Measurements from ENCODE around the gene PPP4R4. TPM values are rescaled to one million over a fixed set of nuclear protein-coding genes. Genes with fewer than 3 reads are reported as not detected.
"Not testable (repeated sequence)": the region's sequence is repeated elsewhere in the genome, so short reads cannot be mapped to it uniquely, and the experiment has no call there.

Gene PPP4R4
- polyA plus RNA-seq, 5 donors: 0.54 to 1.1 (median 0.95) TPM

DNA sequence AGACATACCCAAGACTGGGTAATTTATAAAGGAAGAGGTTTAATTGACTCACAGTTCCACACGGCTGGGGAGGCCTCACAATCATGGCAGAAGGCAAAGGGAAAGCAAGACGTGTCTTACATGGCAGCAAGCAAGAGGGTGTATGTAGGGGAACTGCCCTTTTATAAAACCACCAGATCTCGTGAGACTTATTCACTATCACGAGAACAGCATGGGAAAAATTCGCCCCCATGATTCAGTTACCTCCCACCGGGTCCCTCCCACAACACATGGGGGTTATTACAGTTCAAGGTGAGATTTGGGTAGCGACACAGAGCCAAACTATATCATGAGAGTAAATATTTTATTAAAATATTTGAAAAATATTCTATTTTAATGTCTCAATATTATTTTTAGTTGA, 94.5 kb downstream of the PPP4R4 start:
- DNase-seq: not testable (repeated sequence)

DNA sequence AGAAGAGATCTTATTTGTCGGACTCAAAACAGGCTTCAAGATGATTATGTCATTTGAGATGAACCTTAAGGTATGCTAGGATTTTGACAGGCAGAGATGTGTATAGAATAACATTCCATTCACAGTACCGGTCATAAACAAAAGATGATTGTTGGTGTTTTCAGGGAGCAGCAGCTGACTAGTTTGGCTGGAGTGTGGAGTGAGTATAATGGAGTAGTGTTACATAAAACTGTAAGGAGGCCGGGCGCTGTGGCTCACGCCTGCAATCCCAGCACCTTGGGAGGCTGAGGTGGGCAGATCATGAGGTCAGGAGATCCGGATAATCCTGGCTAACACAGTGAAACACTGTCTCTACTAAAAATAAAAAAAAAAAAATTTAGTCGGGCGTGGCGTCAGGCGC, 95.0 kb downstream of the PPP4R4 start:
- no peak for DNase-seq

DNA sequence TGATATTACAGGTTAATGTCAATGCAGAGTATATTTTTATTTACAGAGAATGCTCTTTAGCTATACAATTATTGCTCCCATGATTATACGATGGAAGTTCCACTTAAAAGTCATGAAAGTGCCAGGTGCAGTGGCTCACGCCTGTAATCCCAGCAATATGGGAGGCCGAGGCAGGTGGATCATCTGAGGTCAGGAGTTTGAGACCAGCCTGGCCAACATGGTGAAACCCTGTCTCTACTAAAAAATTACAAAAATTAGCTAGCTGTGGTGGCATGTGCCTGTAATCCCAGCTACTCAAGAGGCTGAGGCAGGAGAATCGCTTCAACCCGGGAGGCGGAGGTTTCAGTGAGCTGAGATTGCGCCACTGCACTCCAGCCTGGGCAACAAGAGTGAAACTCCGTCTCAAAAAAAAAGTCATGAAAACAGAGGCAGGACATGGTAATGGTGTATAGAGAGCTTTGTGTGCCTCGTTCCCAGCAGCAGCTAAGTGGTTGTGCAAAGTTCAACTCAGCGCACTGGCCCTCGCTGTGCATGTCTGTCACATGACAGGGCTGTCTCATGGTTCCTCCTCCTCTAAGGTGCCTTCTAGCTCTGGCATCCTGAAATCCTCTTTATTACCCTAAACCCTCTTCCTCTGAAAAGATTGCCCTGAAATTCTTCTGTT, 102.9 kb downstream of the PPP4R4 start:
- not testable (repeated sequence) for DNase-seq

DNA sequence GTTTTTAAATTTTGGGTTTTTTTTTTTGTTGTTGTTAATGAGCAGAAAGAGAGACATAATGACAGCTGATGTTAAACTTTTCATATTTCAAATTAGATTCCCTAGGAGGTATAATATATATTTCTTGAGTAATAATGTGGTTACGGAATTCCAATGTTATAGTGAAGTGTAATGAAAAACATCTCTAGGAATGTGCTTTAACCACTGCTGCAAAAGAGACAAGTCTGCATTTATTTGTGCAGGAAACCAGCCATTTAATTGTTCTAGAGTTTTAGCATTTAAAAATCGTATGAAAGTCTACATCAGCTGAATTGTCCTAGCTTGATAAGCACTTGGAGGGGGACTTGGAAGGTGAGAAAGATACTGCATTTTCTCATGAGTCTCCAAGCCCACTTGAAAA, 104.6 kb downstream of the PPP4R4 start:
- DNase-seq: no peak

DNA sequence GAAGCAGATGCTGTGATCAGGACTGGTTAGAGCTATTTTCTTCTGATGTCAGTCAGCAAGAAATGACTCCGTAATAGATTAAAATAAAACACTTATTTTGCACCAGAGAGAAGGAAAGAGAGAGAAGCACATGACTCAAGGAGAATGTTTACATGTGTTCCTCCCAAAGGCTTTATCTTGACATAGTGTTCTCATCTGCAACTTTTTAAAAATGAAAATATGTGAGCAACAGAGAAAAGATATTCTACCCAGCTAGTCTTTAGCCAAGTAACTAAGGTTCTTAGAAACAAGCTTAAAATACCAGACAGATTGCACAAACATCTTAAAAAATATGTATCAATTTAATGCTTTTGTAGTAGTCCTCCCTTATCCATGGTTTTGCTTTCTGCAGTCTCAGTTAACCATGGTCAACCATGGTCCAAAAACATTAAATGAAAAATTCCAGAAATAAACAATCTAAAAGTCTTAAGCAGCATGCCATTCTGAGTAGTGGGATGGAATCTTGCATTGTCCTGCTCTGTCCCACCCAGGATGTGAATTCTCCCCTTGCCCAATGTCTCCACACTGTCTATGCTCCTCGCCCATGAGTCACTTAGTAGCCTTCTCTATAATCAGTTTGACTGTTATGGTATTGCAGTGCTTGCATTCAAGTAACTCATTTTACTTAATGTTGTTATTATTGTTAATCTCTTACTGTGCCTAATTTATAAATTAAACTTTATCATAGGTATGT, 109.0 kb downstream of the PPP4R4 start:
- no peak for DNase-seq

DNA sequence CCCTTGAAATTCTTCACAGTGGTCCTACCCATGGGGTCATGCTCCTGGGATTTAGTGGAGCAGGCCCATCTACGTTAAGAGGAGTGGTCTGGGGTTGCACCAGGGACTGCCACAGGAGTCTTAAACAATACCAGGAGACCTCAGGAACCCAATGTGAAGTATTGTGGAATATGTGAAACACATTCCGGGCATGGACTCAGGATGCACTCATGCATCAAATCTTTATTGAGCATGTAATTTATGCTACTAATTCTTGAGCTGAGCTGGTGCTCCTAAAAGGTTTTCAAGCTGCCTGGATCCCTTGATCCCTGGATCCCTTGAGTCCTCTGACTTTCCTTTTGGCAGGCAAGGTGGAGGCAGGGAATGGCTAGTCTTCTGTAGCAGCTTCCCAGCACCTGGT, 110.1 kb downstream of the PPP4R4 start:
- DNase-seq: no peak

DNA sequence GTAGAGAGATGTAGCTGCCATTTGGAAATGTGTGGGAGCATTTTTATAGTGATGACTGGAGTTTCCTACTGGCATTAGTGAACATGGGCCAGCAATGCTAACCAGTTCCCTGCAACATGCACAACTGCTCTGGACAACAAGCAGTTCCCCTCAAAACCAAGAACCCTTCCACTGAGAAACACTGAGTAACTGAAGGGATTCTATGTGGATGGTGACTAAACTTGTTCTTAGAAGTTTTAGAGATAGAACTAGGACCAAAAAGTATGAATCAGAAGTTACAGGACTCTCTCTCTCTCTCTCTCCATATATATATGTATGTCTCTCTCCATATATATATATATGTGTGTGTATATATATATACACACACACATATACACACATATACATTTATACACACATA, 111.0 kb downstream of the PPP4R4 start:
- DNase-seq: no peak

DNA sequence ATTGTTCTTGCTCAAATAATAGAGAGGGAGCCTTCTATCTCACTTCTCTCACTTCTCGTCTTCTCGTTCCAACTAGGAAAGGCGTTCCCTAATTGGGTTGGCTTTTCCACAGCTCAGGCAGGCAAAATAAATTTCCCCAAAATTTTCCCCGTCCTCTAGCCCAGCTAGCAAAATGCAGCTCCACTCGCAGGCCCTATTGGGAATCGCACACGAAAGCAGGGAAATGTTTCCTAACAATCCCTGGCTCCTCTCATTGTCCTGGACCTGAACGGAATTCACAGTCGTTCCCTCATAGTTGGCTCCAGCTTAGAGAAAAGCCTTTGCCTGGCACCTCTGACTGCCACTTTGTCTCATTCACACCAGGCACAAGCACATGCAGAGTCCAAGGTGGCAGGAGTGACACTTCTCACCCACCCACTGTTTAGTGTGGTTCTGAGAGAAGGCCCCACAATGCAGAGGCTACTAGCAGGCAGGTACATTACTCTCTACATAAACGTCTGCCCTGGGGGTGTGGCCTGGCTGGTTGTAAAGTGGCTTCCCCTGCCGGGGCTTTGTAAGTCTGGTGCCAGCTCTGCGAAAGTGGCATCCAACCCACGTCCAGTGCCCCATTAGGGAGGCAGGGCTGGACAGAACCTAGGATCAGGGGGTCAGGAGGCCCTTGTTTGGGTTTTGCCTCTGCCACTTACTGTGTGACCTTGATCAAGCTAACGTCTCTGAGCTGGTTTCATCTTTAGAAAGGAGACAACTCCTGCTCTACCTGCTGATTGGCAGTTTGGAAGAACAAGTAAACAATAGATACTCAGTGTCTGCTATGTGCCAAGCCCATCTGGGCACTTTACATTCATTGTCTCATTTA, 114.7 kb downstream of the PPP4R4 start:
- no peak for DNase-seq

DNA sequence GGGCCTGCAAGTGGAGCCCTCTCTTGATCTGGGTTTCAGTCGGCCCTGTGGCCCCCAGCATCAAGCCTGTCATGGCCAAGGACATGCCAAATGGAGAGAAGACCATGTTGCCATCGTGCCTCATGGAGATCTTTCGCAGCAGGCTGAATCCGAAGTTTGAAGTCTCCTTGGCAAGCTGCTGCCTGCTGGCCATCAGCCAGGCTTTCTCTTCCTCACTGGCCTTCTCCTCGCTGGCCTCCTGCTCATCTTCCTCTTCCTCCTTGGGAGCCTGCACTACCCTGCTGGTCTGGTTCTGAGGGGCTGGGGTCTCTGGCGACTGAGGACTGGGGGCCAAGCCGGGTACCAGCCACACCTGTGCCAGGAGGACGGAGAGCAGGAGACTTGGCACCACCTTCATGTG, 116.1 kb downstream of the PPP4R4 start:
- DNase-seq: no peak

DNA sequence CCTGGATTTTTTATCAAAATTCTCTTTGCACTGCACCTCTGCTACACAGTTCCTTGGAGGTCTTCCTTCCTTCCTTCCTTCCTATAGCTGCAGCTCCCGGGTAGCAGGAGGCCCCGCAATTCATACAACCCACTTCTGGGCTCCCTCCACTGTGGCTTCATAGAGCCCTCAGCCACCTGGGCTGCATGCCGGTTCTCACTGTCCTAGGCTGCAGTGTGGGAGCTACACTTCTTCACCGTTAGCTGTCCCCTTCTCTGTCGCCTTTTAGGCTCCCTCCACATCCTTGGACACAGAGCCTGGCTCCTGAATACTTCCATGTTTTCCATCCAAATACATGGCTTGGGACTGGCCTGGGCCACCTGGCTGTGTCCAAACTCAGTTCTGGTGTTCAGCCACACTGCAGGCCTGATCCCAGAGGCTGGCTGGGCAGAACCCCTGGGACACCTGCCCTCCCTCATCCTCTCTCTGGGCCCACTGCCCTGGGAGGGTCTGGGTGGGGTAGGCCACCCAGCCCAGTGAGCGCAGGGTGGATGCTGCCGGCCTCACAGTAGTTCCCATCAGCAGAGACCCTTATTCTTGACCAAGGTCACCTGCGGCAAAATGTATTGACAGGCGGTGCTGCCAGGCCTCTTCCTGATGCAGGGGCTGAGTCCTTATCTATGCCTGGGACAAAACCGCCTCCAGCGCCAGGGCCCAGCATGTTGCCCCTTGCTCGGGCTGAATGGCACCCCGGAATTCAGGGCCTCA, 117.2 kb downstream of the PPP4R4 start:
- DNase-seq: no peak

DNA sequence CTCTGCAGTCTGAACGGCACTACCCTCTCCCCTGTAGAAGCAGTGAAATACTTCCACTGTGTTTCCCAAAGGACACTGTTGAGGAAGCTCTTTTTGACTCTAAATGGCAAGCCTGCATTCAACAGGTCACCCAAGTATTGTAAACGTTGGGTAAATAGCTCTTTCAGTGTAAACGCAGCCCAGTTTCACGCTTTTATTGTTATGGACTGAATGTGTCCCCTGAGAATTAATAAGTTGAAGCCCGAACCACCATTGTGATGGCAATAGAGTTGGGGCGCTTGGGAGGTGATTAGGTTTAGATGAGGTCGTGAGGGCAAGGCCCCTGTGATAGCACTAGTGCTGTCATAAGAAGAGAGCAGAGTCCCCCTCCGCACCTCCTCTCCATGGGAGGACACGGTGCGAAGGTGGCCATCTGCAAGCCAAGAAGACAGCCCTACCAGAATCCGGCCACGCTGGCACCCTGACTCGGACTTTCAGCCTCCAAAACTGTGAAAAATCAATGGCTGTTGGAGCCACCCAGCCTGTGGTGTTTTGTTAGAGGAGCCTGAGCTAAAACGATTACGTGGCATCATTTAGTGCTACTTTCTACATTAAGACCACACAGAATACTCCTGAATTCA, 117.9 kb downstream of the PPP4R4 start:
- no peak for DNase-seq

DNA sequence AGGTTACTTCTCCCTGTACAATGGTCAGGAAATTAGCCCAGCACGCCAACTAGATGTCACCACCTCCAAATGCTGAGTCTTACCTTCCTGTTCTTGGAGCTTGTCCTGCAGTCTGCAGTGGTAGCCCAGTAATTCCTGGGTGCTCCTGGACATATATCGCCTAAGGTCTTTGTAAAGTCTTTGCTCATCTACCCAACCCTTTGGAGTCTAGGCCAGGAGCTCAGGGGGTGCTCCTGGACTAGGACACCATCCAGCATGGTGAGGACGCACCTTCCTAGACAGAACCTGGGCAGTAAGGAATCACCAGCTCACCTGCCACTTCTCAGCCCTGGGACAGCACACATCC, 118.4 kb downstream of the PPP4R4 start:
- DNase-seq: no peak

DNA sequence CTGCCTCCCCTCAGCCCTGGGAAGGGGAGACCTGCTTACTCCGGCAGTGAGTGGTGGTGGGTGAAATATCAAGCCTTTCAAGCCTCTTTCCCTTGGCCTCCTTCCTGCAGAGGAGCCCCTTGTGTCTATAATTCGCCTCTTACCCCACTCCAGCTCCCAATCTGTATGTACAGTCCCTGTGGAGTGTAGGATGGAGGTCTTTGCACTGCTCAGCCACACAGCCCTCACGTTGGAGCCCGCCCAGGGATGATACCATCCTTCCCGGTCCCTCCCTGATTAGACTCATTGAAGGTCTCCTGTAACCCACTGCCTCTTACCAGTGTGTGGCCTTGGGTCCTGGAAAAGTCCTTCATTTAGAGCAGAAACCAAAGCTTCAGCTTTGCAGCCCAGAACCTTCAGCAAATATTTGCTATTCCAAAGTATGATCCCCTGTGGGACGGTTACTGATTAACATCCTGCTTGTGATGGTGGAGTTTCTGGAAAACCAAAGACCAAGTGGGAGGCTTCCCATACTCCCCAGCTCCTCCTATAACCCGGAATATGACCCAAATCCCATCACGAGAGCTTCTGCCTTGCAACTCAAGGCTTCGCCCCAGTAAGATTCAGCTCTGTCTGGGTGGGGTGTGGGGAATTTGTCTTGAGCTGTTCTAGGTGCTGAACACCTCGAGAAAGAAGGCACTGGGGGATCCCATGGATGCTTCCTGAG, 118.9 kb downstream of the PPP4R4 start, which contains the start of gene SERPINA10:
Gene SERPINA10, minus strand, starts transcription at position 397 of the 706 bp plus-strand sequence. CDS start 2,675 bp downstream, outside the sequence.
- DNase-seq: no peak

DNA sequence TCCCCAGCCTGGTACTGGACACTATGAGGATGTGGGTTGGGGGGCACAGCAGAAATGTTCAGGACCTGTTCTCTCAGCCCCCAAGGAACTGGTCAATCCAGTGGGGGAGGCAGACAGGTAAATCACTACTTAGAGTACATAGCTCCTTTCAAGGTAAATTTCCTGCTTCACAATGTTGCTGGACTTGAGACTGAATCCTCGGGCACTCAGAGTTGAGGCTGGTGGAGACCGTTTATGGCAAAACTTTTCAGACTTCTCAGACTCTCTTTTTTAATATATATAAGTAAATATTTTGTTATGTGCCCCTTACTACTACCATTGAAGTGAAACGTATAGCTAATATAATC, 119.4 kb downstream of the PPP4R4 start:
- DNase-seq: no peak

DNA sequence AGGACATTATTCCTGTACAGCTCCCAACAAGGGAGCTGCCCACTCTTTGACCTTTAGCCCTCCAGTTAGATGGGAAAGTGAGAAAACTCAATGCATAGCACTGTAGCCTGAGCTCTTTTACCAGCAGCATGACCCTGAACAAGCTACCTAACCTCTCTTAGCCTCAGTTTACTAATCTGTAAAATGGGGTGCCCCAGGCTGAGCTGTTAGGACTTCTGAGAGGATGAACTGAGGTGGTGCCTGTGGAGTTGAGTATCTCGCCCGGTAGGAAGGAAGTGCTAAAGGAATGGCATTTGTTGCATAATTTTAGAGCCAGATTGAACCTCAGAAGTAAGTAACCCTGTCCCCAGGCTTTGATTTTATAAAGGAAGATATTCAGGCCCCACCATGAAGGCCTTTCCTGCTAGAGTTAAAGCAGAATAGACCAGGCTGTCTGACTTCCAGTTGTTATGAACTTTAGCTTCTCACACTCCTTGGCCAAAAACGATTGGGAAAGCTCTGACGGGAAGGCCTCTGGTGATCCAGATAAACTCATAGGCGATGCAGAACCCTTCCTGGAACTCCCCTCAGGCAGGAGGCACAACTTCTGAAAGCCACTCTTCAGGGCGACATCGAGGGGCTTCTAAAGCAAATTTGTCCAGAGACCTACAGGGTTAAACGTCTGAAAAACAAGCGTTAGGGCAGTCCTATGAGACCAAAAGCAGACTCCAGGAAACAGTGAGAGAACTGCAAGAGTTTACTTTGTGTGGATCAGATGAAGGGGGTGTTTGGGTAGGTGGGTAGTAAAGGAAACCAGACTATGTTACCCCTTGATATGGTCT, 121.4 kb downstream of the PPP4R4 start:
- DNase-seq: no peak

DNA sequence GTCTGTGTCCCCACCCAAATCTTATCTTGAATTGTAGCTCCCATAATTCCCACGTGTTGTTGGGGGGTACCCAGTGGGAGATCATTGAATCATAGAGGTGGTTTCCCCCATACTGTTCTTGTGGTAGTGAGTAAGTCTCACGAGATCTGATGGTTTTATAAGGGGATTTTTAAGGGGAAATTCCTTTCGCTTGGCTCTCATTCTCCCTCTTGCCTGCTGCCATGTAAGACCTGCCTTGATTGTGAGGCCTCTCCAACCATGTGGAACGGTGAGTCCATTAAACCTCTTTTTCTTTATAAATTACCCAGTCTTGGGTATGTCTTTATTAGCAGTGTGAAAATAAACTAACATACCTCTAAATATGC, 122.0 kb downstream of the PPP4R4 start:
- not testable (repeated sequence) for DNase-seq

DNA sequence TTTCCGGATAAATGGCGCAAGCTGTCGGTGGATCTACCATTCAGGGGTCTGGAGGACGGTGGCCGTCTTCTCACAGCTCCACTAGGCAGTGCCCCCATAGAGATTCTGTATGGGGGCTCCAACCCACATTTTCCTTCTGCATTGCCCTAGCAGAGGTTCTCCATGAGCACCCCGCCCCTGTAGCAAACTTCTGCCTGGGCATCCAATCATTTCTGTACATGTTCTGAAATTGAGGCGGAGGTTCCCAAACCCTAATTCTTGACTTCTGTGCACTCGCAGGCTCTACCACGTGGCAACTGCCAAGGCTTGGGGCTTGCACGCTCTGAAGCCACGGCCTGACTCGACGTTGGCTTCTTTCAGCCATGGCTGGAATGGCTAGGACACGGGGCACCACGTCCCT, 124.0 kb downstream of the PPP4R4 start:
- no peak for DNase-seq

DNA sequence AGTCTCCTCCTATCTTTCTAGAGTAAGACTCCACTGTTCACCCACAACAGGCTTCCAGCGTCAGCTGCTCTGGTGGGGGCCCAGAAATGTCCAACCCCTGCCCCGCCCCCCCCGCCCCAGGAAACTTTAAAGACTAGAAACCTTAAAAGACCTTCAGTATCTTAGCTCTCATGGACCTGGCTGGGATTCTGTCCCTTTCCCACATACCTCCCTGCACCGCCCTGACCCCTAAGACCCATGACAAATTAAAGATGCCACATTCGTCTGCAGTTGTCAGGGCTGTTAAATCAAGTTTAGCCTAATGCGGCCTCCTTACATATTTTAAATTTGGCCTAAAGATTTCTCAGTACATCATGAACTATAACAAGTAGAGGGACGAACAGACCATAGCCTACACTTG, 129.0 kb downstream of the PPP4R4 start:
- DNase-seq: no peak

DNA sequence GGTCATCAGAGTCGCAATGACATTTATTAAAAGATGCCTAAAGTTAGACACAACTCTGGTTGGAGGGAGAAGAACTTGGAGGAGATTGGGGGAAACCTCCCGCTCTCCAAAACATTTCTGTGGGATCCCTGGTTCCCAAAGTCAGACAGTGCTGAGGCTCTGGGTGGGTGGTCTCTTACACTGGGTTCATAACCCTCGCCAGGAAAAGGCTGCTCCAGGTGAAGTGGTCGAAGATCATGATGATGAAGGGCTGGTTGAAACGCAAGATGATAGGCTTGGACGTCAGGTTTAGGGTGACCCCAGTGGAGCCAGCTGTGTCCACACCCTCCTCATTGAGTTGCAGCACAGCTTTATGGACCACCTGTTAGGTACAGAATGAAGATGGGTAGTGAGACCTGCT, 130.1 kb downstream of the PPP4R4 start:
- DNase-seq: no peak

DNA sequence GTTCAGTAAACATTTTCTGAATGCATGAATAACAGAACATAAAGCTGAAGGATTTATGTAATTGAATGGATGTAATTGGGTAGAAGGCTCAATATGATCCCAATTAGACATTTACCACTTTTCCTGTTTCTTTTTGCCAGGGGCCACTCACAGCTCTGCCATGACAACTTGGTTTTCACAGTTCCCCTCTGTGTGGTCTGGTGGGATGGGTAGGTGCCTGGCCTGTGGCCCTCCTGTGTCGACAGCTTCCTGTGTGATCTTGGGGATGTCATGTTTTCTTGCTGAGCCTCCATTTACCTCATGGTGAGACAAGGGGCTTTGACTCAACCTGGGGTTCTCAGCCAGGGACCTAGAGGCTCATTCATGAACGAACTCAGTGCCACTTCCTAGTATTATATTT, 131.5 kb downstream of the PPP4R4 start:
- DNase-seq: no peak
